Fibroblast of lung (primary cell): ENCODE measurements around the gene OR52L1. TPM values are rescaled to one million over a fixed set of nuclear protein-coding genes. Genes with fewer than 3 reads are reported as not detected.

Source experiments
- DNase-seq, 2 donors: peaks; one replicate each; pipeline versions ENCODE4 v3.0.0 to v3.0.0-alpha.2; 2010; ENCODE audit warnings: low read depth in 2 of 2
- H2AFZ ChIP-seq: 2 replicates; pipeline ENCODE4 v1.5.1; 2012; ENCODE audit warnings: low read length, control low read depth, inconsistent platforms
- H3K27ac ChIP-seq: 2 replicates; pipeline ENCODE4 v1.5.1; 2011; ENCODE audit warnings: low read length, control low read depth; ENCODE audit not compliant: insufficient read depth
- H3K27me3 ChIP-seq: 2 replicates; pipeline ENCODE4 v1.5.1; 2011; ENCODE audit warnings: mild to moderate bottlenecking, low read length; ENCODE audit not compliant: control insufficient read depth, insufficient read depth
- H3K36me3 ChIP-seq: 2 replicates; pipeline ENCODE4 v1.5.1; 2011; ENCODE audit warnings: low read length; ENCODE audit not compliant: control insufficient read depth, insufficient read depth
- H3K4me1 ChIP-seq: 2 replicates; pipeline ENCODE4 v1.5.1; 2011; ENCODE audit warnings: low read length; ENCODE audit not compliant: control insufficient read depth, insufficient read depth; ENCODE audit errors: extremely low read depth
- H3K4me2 ChIP-seq: 2 replicates; pipeline ENCODE4 v1.5.1; 2011; ENCODE audit warnings: low read length, control low read depth; ENCODE audit not compliant: insufficient read depth; ENCODE audit errors: extremely low read depth
- H3K4me3 ChIP-seq, 4 experiments: fragments of 200-600 bp in 1 of 4; sonication (generic) in 1 of 4; replicated peaks in 1 of 4; 2 replicates each; pipeline ENCODE4 v1.5.1; 2011 to 2016; ENCODE audit warnings: low read length in 4 of 4, low read depth in 3 of 4, mild to moderate bottlenecking in 3 of 4, control low read depth in 2 of 4, inconsistent platforms in 1 of 4, mixed read lengths in 1 of 4; ENCODE audit not compliant: insufficient read depth in 1 of 4; ENCODE audit errors: control extremely low read depth in 1 of 4
- H3K79me2 ChIP-seq: 2 replicates; pipeline ENCODE4 v1.5.1; 2012; ENCODE audit warnings: mild to moderate bottlenecking, low read length, inconsistent platforms; ENCODE audit not compliant: control insufficient read depth, insufficient read depth
- H3K9ac ChIP-seq: 2 replicates; pipeline ENCODE4 v1.5.1; 2011; ENCODE audit warnings: mild to moderate bottlenecking, low read length, control low read depth; ENCODE audit not compliant: insufficient read depth
- H3K9me3 ChIP-seq: 2 replicates; pipeline ENCODE4 v1.5.1; 2012; ENCODE audit warnings: low read depth, low read length; ENCODE audit not compliant: control insufficient read depth, insufficient read depth
- H4K20me1 ChIP-seq: 2 replicates; pipeline ENCODE4 v1.5.1; 2011; ENCODE audit warnings: low read length; ENCODE audit not compliant: control insufficient read depth, insufficient read depth; ENCODE audit errors: extremely low read depth
- EZH2 ChIP-seq: IDR thresholded peaks from 2 replicates; pipeline ENCODE4 v1.5.1; 2012; ENCODE audit warnings: low read length, control low read depth, mild to moderate bottlenecking; ENCODE audit errors: missing control alignments
- polyA plus RNA-seq, 2 donors: library from polyadenylated mRNA; depleted of rRNA in 1 of 2; stranded (reverse) in 1 of 2; unstranded in 1 of 2; fragments of >200 nt; gene quantifications; 2 replicates each; pipeline ENCODE4 v1.2.1, GENCODE V29; 2011 to 2012; ENCODE audit warnings: missing spikeins in 1 of 2
- total RNA-seq: library from RNA; depleted of rRNA; stranded (reverse); fragments of >200 nt; gene quantifications from 2 replicates; pipeline ENCODE4 v1.2.1, GENCODE V29; 2014
- TF ChIP-seq, protein P1 (sequence below), 2 donors: IDR thresholded peaks in 1 of 2; conservative IDR thresholded peaks in 1 of 2; 1 replicate in 1 of 2; 2 replicates in 1 of 2; pipeline ENCODE4 v1.5.1; 2011 to 2012; ENCODE audit warnings: low read length in 2 of 2, control low read depth in 1 of 2, inconsistent platforms in 1 of 2, low read depth in 1 of 2, mild to moderate bottlenecking in 1 of 2

The OR52L1 gene
- total and polyA plus RNA-seq, 2 donors (not counting 1 experiment from before 2014, with no cell fraction given): not detected

DNA sequence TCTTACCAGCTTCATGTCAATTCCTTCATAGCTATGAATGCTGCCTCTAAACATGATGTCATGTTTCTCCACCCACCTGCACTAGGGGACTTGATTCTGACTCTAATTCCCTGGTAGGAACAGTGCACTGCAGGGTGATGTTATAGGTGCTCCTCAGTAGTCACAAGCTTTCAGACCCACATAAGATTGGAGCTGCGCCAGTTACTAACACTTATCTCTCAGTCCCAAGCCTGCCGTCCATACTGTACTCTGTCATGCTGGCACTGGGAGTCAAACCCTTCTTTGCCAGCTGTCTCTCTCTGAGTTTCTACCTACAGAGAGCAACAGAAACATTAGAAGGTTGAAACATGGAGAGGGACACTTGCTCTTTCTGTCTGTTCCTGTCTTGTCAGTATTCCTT lies 38.3 kb upstream of the OR52L1 start:
- Histone ChIP-seq H3K4me2 (no peak overlapping the region), H2AFZ (no peak overlapping the region), H3K9ac (no peak overlapping the region), H3K79me2 (no peaks in the 10 kb centered on the region), H3K4me1 (no peaks in the 10 kb centered on the region), H3K4me3 (no peak overlapping the region), H3K27ac (no peak overlapping the region), H3K27me3 (no peaks in the 10 kb centered on the region), H3K9me3 (no peaks in the 10 kb centered on the region), H3K36me3 (no peaks in the 10 kb centered on the region), H4K20me1 (no peaks in the 10 kb centered on the region)
- DNase-seq: no peak
- TF ChIP-seq, protein P1, sequence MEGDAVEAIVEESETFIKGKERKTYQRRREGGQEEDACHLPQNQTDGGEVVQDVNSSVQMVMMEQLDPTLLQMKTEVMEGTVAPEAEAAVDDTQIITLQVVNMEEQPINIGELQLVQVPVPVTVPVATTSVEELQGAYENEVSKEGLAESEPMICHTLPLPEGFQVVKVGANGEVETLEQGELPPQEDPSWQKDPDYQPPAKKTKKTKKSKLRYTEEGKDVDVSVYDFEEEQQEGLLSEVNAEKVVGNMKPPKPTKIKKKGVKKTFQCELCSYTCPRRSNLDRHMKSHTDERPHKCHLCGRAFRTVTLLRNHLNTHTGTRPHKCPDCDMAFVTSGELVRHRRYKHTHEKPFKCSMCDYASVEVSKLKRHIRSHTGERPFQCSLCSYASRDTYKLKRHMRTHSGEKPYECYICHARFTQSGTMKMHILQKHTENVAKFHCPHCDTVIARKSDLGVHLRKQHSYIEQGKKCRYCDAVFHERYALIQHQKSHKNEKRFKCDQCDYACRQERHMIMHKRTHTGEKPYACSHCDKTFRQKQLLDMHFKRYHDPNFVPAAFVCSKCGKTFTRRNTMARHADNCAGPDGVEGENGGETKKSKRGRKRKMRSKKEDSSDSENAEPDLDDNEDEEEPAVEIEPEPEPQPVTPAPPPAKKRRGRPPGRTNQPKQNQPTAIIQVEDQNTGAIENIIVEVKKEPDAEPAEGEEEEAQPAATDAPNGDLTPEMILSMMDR (conservative IDR thresholded peaks at IDR 0.05 in 1 of 2, IDR thresholded peaks at IDR 0.05 in 1 of 2; ENCODE audit: low read depth in 1 of 2, low read length in 2 of 2): no peak
- TF ChIP-seq EZH2: no peak

DNA sequence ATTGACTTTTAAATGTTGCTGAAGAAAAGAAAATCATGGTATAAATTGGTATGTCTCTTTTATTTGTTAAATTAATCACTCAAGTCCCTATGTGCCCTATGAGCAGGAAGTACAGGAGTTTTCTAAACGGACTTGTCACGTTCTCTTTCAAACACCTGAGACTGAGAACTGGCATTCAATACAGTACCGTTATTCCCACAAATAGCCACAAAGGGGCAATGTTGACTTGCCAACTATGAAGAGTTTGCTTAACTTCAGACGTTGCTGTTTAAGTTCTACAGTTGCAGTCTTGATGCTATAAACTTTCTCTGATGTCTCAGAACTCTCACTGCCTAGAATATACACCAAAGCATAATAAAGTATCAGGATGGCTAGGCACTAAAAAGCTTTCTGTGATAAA lies 36.2 kb upstream of the OR52L1 start:
- peak; percentile 20 to 40 for DNase-seq

DNA sequence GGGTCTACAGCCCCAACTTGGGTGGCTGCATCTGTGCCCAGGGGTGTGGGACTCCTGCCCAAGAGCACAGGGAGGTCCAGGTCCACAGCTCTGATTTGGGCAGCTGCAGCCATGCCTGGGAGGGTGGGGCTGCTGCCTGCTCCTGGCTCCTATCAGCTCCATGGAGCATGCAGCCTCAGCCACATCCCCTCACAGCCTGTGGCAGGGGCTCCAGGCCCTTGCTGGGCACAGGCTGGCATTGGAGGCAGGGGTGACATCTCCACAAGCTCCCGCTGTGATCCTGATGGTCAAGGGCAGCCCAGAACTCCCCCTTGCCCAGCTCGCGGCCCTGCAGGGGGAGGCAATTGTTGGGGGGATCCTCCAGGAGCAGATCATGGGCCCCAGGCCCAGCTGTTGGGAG lies 26.3 kb upstream of the OR52L1 start:
- Histone ChIP-seq H3K9me3 (no peaks in the 10 kb centered on the region), H3K4me2 (no peak overlapping the region), H3K36me3 (no peaks in the 10 kb centered on the region), H3K4me3 (no peak overlapping the region), H2AFZ (no peak overlapping the region), H3K27me3 (no peaks in the 10 kb centered on the region), H3K9ac (no peak overlapping the region), H4K20me1 (no peaks in the 10 kb centered on the region), H3K27ac (no peak overlapping the region), H3K79me2 (no peaks in the 10 kb centered on the region), H3K4me1 (no peaks in the 10 kb centered on the region)
- DNase-seq: no peak
- TF ChIP-seq, protein P1 (conservative IDR thresholded peaks at IDR 0.05 in 1 of 2, IDR thresholded peaks at IDR 0.05 in 1 of 2; ENCODE audit: low read depth in 1 of 2, low read length in 2 of 2): no peak
- TF ChIP-seq EZH2: no peak

More for the DNA sequence above, 36.2 kb upstream of the OR52L1 start:
- Histone ChIP-seq H3K27ac (no peak overlapping the region), H3K4me1 (no peaks in the 10 kb centered on the region), H3K79me2 (no peaks in the 10 kb centered on the region), H3K4me3 (no peak overlapping the region), H3K4me2 (no peak overlapping the region), H3K36me3 (no peaks in the 10 kb centered on the region), H3K9ac (no peak overlapping the region), H4K20me1 (no peaks in the 10 kb centered on the region), H3K27me3 (no peaks in the 10 kb centered on the region), H3K9me3 (no peaks in the 10 kb centered on the region), H2AFZ (no peak overlapping the region)
- TF ChIP-seq EZH2: no peak
- TF ChIP-seq, protein P1 (conservative IDR thresholded peaks at IDR 0.05 in 1 of 2, IDR thresholded peaks at IDR 0.05 in 1 of 2; ENCODE audit: low read depth in 1 of 2, low read length in 2 of 2): peak; percentile 43 to 46
